Activated CD8-positive, alpha-beta T cell treated with anti-CD3 and anti-CD28 coated beads for 36 hours (primary cell): ENCODE measurements around the gene ANXA6. TPM values are rescaled to one million over a fixed set of nuclear protein-coding genes. Genes with fewer than 3 reads are reported as not detected.

ENCODE experiments used
- ATAC-seq: fragments of 200-7000 bp; cut with Tn5 transposase; one replicate; pipeline ENCODE4 v1.10.0; 2021; ENCODE audit warnings: mild to moderate bottlenecking, moderate library complexity
- CTCF ChIA-PET: fragments of 350-600 bp; sonication (Branson Sonifier 250); formaldehyde crosslinking; loops from one replicate; lab custom pipeline; 2021; ENCODE audit warnings: antibody characterized with exemption; lab: Charles Lee
- POLR2A ChIA-PET: fragments of 350-600 bp; sonication (Branson Sonifier 250); formaldehyde crosslinking; loops from one replicate; lab custom pipeline; 2021; ENCODE audit warnings: antibody characterized with exemption; lab: Charles Lee
- DNase-seq: peaks from one replicate; pipeline ENCODE4 v3.0.0-alpha.2; 2020
- H3K27ac Mint-ChIP-seq: one replicate; pipeline ENCODE4 v1.8.0; 2021; ENCODE audit warnings: mild to moderate bottlenecking, mixed read lengths
- H3K27me3 Mint-ChIP-seq: one replicate; pipeline ENCODE4 v1.8.0; 2021; ENCODE audit warnings: mixed read lengths
- H3K36me3 Mint-ChIP-seq: one replicate; pipeline ENCODE4 v1.8.0; 2021; ENCODE audit warnings: low read depth, mixed read lengths
- H3K4me1 Mint-ChIP-seq: one replicate; pipeline ENCODE4 v1.8.0; 2021; ENCODE audit warnings: low read depth, mixed read lengths
- H3K4me3 Mint-ChIP-seq: one replicate; pipeline ENCODE4 v1.8.0; 2021; ENCODE audit warnings: mild to moderate bottlenecking, moderate library complexity, mixed read lengths
- H3K9me3 Mint-ChIP-seq: one replicate; pipeline ENCODE4 v1.8.0; 2021; ENCODE audit warnings: mixed read lengths
- intact Hi-C: fragments of 100-400 bp; cut with micrococcal nuclease; formaldehyde crosslinking; loops from one replicate; pipeline ENCODE4 v1.10.0; 2022
- total RNA-seq, 2 experiments: library from RNA; stranded (reverse); gene quantifications; one replicate each; pipeline ENCODE4 v1.2.3, GENCODE V29; 2021
- TF ChIP-seq, protein P1 (sequence below): fragments of 200-600 bp; IDR thresholded peaks from one replicate; pipeline ENCODE4 v1.8.0; 2022; ENCODE audit warnings: antibody characterized with exemption, mild to moderate bottlenecking

ANXA6 gene
- total RNA-seq, 2 experiments from 2014 or later: 328 to 336 TPM

- H3K4me3 Mint-ChIP-seq: no peak overlapping the region
- H3K27me3 Mint-ChIP-seq: peaks cover 4% of the 10 kb centered on the region
- no peak overlapping the region for H3K27ac Mint-ChIP-seq
- no peaks in the 10 kb centered on the region for H3K9me3 Mint-ChIP-seq
- CTCF ChIA-PET: interaction anchor here (1.0 to 2.1 kb wide), 10 partner anchors 8 to 44 kb away, joined by 3 to 9 read pairs (median 5); partner anchors contain the start of gene TNIP1
- no peak for DNase-seq
- H3K36me3 Mint-ChIP-seq: peaks cover 14% of the 10 kb centered on the region
- TF ChIP-seq, protein P1, sequence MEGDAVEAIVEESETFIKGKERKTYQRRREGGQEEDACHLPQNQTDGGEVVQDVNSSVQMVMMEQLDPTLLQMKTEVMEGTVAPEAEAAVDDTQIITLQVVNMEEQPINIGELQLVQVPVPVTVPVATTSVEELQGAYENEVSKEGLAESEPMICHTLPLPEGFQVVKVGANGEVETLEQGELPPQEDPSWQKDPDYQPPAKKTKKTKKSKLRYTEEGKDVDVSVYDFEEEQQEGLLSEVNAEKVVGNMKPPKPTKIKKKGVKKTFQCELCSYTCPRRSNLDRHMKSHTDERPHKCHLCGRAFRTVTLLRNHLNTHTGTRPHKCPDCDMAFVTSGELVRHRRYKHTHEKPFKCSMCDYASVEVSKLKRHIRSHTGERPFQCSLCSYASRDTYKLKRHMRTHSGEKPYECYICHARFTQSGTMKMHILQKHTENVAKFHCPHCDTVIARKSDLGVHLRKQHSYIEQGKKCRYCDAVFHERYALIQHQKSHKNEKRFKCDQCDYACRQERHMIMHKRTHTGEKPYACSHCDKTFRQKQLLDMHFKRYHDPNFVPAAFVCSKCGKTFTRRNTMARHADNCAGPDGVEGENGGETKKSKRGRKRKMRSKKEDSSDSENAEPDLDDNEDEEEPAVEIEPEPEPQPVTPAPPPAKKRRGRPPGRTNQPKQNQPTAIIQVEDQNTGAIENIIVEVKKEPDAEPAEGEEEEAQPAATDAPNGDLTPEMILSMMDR: no peak
- intact Hi-C loops: no loop called here
- H3K4me1 Mint-ChIP-seq: peaks cover 64% of the 10 kb centered on the region
- ATAC-seq: no peak
- POLR2A ChIA-PET: interaction anchor here (1.2 to 2.1 kb wide), 4 partner anchors 11 to 23 kb away, joined by 5 to 11 read pairs (median 10); partner anchors contain the start of gene TNIP1
Measured at GRCh38 chr5:151092762-151093161, 64.8 kb downstream of the ANXA6 start.

DNA sequence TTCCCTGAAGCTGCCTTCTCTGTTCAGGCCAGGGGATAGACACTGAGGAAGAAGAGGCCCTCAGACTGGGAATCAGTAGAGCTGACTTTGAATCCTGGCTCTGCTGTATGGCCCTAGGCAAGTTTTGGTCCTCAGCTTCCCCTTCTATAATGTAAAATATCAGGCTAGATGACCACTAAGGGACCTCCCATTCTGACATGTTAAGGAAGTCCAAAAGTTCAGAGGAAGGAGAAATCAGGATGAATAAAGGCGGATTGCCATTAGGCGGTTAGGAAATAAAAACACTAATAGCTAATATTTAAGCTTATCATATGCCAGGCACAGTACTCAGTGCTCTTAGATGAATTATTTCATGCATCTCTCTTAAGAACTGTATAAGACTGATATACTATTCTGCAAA lies 67.9 kb downstream of the ANXA6 start:
- Mint-ChIP-seq H3K4me1 (peaks cover 66% of the 10 kb centered on the region), H3K27me3 (peaks cover 4% of the 10 kb centered on the region), H3K9me3 (no peaks in the 10 kb centered on the region), H3K36me3 (peaks cover 3% of the 10 kb centered on the region), H3K27ac (no peak overlapping the region), H3K4me3 (no peak overlapping the region)
- no peak for DNase-seq
- TF ChIP-seq, protein P1: no peak
- no peak for ATAC-seq
- ChIA-PET POLR2A (interaction anchor here (1.3 to 2.3 kb wide), 6 partner anchors 9 to 36 kb away, joined by 3 to 36 read pairs (median 7); partner anchors contain the start of gene TNIP1), CTCF (interaction anchor here (0.7 to 4.0 kb wide), 11 partner anchors 8 to 134 kb away, joined by 3 to 22 read pairs (median 4); partner anchors contain the start of gene CCDC69)
- intact Hi-C loops: no loop called here

- TF ChIP-seq, protein P1: no peak
- peaks cover 63% of the 10 kb centered on the region for H3K4me1 Mint-ChIP-seq
- no peaks in the 10 kb centered on the region for H3K9me3 Mint-ChIP-seq
- no peak for ATAC-seq
- CTCF ChIA-PET: interaction anchor here (0.7 to 4.0 kb wide), 8 partner anchors 10 to 135 kb away, joined by 3 to 22 read pairs (median 4); partner anchors contain the start of gene CCDC69
- peaks cover 4% of the 10 kb centered on the region for H3K27me3 Mint-ChIP-seq
- H3K36me3 Mint-ChIP-seq: no peaks in the 10 kb centered on the region
- no peak overlapping the region for H3K27ac Mint-ChIP-seq
- intact Hi-C loops: no loop called here
- DNase-seq: no peak
- POLR2A ChIA-PET: interaction anchor here (1.1 to 2.3 kb wide), 5 partner anchors 10 to 72 kb away, joined by 3 to 36 read pairs (median 8); partner anchors contain the start of gene TNIP1
- H3K4me3 Mint-ChIP-seq: no peak overlapping the region
Measured at GRCh38 chr5:151088986-151089385, 68.6 kb downstream of the ANXA6 start.

DNA sequence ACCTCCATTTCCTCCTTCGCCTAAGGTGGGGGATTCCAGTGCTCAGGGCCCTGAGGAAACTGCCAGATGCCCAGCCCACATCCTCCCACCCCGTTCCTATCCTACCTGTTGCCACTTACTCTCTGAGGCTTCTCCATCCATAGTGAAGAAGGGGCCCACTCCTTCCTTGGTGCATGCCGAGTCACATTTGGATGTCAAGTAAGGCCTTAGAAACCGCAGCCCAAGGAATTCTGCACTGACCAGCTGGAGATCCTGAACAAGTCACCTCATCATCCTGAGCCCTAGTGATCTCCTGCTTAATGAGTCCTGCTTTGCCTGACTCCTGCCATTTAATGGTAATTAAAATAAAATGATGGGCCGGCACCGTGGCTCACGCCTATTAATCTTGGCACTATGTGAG lies 70.1 kb downstream of the ANXA6 start:
- intact Hi-C loops: no loop called here
- ATAC-seq (peak; percentile 3), DNase-seq (no peak)
- TF ChIP-seq, protein P1: no peak
- H3K9me3 Mint-ChIP-seq: no peaks in the 10 kb centered on the region
- peak overlapping the region; percentile 70 for H3K27ac Mint-ChIP-seq
- peaks cover 63% of the 10 kb centered on the region for H3K4me1 Mint-ChIP-seq
- peaks cover 4% of the 10 kb centered on the region for H3K27me3 Mint-ChIP-seq
- H3K36me3 Mint-ChIP-seq: no peaks in the 10 kb centered on the region
- POLR2A ChIA-PET: interaction anchor here (1.0 to 7.4 kb wide), 5 partner anchors 10 to 28 kb away, joined by 3 to 65 read pairs (median 4); no protein-coding TSS in a partner anchor
- H3K4me3 Mint-ChIP-seq: peak overlapping the region; percentile 79
- CTCF ChIA-PET: interaction anchor here (1.0 to 4.0 kb wide), 8 partner anchors 9 to 151 kb away, joined by 4 to 22 read pairs (median 8); no protein-coding TSS in a partner anchor

GRCh38 chr5:151086905-151087360 lies 70.6 kb downstream of the ANXA6 start:
- Mint-ChIP-seq H3K4me1 (peaks cover 66% of the 10 kb centered on the region), H3K9me3 (no peaks in the 10 kb centered on the region), H3K27me3 (peaks cover 4% of the 10 kb centered on the region), H3K4me3 (peak overlapping the region; percentile 79), H3K36me3 (peaks cover 2% of the 10 kb centered on the region), H3K27ac (peak overlapping the region; percentile 70)
- TF ChIP-seq, protein P1: no peak
- DNase-seq (peak; percentile 86), ATAC-seq (peak; percentile 89)
- ChIA-PET POLR2A (interaction anchor here (0.7 to 7.4 kb wide), 6 partner anchors 11 to 126 kb away, joined by 3 to 65 read pairs (median 4); no protein-coding TSS in a partner anchor), CTCF (interaction anchor here (0.8 to 2.8 kb wide), 10 partner anchors 10 to 151 kb away, joined by 3 to 20 read pairs (median 4); no protein-coding TSS in a partner anchor)
- intact Hi-C loops: no loop called here
